ENCODE data around the gene IER5L.

DNA sequence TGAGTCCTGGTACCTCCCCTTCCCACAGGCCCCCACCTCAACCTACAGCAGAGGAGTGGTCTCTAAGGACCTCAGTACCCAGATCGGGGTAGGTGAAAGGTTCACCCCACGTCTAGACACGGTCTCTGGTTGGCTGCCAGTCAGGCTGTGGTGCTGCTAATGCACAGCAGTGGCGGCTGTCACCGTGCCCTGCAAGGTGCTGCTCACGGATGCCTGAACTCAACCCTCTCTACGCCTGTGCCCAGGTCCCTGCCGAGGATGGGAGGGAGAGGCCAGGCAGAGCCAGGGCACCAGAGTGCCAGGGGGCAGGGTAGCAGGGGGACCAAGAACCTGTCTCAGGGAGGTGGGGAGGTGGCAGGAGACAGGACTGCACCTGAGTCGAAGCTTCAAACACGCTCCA, 14.3 kb downstream of the IER5L start:
- TF ChIP-seq, protein P1, sequence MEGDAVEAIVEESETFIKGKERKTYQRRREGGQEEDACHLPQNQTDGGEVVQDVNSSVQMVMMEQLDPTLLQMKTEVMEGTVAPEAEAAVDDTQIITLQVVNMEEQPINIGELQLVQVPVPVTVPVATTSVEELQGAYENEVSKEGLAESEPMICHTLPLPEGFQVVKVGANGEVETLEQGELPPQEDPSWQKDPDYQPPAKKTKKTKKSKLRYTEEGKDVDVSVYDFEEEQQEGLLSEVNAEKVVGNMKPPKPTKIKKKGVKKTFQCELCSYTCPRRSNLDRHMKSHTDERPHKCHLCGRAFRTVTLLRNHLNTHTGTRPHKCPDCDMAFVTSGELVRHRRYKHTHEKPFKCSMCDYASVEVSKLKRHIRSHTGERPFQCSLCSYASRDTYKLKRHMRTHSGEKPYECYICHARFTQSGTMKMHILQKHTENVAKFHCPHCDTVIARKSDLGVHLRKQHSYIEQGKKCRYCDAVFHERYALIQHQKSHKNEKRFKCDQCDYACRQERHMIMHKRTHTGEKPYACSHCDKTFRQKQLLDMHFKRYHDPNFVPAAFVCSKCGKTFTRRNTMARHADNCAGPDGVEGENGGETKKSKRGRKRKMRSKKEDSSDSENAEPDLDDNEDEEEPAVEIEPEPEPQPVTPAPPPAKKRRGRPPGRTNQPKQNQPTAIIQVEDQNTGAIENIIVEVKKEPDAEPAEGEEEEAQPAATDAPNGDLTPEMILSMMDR (IDR thresholded peaks at IDR 0.05), result no peak
- TF ChIP-seq POLR2A (IDR thresholded peaks at IDR 0.05), result no peak
